ENCODE measurements around the gene CLK3.

Gene CLK3

GRCh38 chr15:74609938-74610301 lies 5.7 kb upstream of the CLK3 start:
- Histone ChIP-seq H3K27me3 (ENCODE audit: insufficient read depth, poor library complexity, severe bottlenecking) (no peaks in the 10 kb centered on the region), H3K27ac (replicated peaks) (no peak overlapping the region), H3K4me3 (replicated peaks; ENCODE audit: insufficient read depth, low read length) (no peak overlapping the region)
- DNase-seq (ENCODE audit: low read depth in 1 of 2, low spot score in 1 of 2): no peak
- no peak for TF ChIP-seq GABPA (IDR thresholded peaks at IDR 0.05; ENCODE audit: low read depth)
- TF ChIP-seq REST (IDR thresholded peaks at IDR 0.05; ENCODE audit: insufficient replicate concordance, low read depth): no peak
- TF ChIP-seq CTCF (IDR thresholded peaks at IDR 0.05; ENCODE audit: insufficient read depth, low read length): no peak
- TF ChIP-seq POLR2AphosphoS5 (IDR thresholded peaks at IDR 0.05; ENCODE audit: low read depth): no peak
- TF ChIP-seq SPI1 (IDR thresholded peaks at IDR 0.05; ENCODE audit: borderline replicate concordance, low read depth): no peak

- TF ChIP-seq POLR2AphosphoS5 (IDR thresholded peaks at IDR 0.05; ENCODE audit: low read depth) (no peak), GABPA (IDR thresholded peaks at IDR 0.05; ENCODE audit: low read depth) (no peak), SPI1 (IDR thresholded peaks at IDR 0.05; ENCODE audit: borderline replicate concordance, low read depth) (no peak), CTCF (IDR thresholded peaks at IDR 0.05; ENCODE audit: insufficient read depth, low read length) (no peak), REST (IDR thresholded peaks at IDR 0.05; ENCODE audit: insufficient replicate concordance, low read depth) (no peak)
- DNase-seq (ENCODE audit: low read depth in 1 of 2, low spot score in 1 of 2): no peak
- Histone ChIP-seq H3K27me3 (ENCODE audit: insufficient read depth, poor library complexity, severe bottlenecking) (no peaks in the 10 kb centered on the region), H3K4me3 (replicated peaks; ENCODE audit: insufficient read depth, low read length) (no peak overlapping the region), H3K27ac (replicated peaks) (no peak overlapping the region)
These were observed 5.2 kb upstream of the CLK3 start for GRCh38 chr15:74610302-74610951.

- no peak for TF ChIP-seq CTCF (IDR thresholded peaks at IDR 0.05; ENCODE audit: insufficient read depth, low read length)
- no peak for DNase-seq (ENCODE audit: low read depth in 1 of 2, low spot score in 1 of 2)
- Histone ChIP-seq H3K27me3 (ENCODE audit: insufficient read depth, poor library complexity, severe bottlenecking) (no peaks in the 10 kb centered on the region), H3K27ac (replicated peaks) (no peak overlapping the region), H3K4me3 (replicated peaks; ENCODE audit: insufficient read depth, low read length) (no peak overlapping the region)
These were observed 4.3 kb upstream of the CLK3 start for GRCh38 chr15:74611341-74611740.

- no peaks in the 10 kb centered on the region for H3K27me3 ChIP-seq (ENCODE audit: insufficient read depth, poor library complexity, severe bottlenecking)
- TF ChIP-seq SPI1 (IDR thresholded peaks at IDR 0.05; ENCODE audit: borderline replicate concordance, low read depth) (no peak), GABPA (IDR thresholded peaks at IDR 0.05; ENCODE audit: low read depth) (no peak), REST (IDR thresholded peaks at IDR 0.05; ENCODE audit: insufficient replicate concordance, low read depth) (no peak), CTCF (IDR thresholded peaks at IDR 0.05; ENCODE audit: insufficient read depth, low read length) (no peak), POLR2AphosphoS5 (IDR thresholded peaks at IDR 0.05; ENCODE audit: low read depth) (no peak)
- no peak overlapping the region for H3K27ac ChIP-seq (replicated peaks)
- no peak overlapping the region for H3K4me3 ChIP-seq (replicated peaks; ENCODE audit: insufficient read depth, low read length)
- DNase-seq (ENCODE audit: low read depth in 1 of 2, low spot score in 1 of 2): no peak
These were observed 3.8 kb upstream of the CLK3 start for GRCh38 chr15:74611834-74612233.

All from HL-60 (cell line).